GM18907 (cell line): ENCODE data around the gene PHLPP2.
"Not testable (repeated sequence)": the region's sequence is repeated elsewhere in the genome, so short reads cannot be mapped to it uniquely, and the experiment has no call there.

ENCODE experiments used
- ATAC-seq: cut with Tn5 transposase; IDR thresholded peaks from one replicate; pipeline ENCODE4 v1.9.1; 2021; ENCODE audit warnings: mild to moderate bottlenecking, moderate library complexity; ENCODE audit not compliant: unreplicated experiment

PHLPP2 gene

GRCh38 chr16:71723537-71724319 is 773 bp downstream of the PHLPP2 start:
- ATAC-seq: peak; percentile 70

GRCh38 chr16:71722801-71723536 is 1.5 kb downstream of the PHLPP2 start:
- peak; percentile 40 for ATAC-seq

GRCh38 chr16:71721066-71721740 is 3.3 kb downstream of the PHLPP2 start:
- ATAC-seq: no peak

- no peak for ATAC-seq
Measured at GRCh38 chr16:71712501-71712900, 12.0 kb downstream of the PHLPP2 start.

GRCh38 chr16:71711789-71712188 is 12.7 kb downstream of the PHLPP2 start:
- no peak for ATAC-seq

DNA sequence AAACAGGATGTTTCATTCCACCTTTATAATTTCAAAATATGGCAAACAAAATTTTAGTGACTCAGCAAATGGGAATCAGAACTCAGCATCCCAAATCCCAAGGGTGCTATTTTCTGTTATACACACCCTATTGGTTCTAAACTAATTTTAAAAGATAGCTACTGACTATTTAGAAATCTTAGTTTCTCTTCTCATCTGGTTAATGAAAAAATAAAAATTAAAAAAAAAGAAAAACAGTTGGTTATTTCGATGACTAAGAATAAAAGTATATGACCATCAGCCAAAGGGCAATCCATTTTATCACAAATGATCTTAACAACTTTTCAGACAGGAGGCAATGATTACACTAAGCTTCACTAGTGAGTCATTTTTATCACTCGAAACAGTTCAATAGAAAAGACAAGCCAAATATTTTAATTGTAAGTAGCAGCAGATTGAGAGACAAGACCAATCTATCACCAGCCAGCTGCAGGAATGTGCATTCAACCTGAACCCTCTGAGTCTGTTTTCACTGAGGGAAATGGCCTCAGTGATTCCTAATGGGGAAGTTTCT is 15.2 kb downstream of the PHLPP2 start:
- no peak for ATAC-seq

GRCh38 chr16:71708696-71709095 is 15.8 kb downstream of the PHLPP2 start:
- no peak for ATAC-seq

DNA sequence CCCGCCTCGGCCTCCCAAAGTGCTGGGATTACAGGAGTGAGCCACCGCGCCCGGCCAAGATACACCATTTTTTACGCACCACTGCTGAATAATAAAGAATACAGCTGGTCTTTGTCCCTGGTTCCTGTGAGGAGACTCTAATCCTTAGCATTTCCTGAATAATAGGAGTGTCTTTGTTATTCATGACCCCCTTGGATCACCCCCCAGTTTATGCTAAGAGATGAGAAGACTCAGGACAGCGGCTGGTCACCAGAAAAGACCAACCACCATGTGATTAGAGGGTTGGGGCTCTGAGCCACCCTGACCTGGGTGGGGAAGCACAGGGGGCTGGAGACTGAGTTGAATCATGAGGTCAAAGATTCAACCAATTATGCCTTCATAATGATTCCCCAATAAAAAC is 17.3 kb downstream of the PHLPP2 start:
- no peak for ATAC-seq

GRCh38 chr16:71706046-71706445 is 18.5 kb downstream of the PHLPP2 start:
- ATAC-seq: no peak

GRCh38 chr16:71703333-71703732 is 21.2 kb downstream of the PHLPP2 start:
- no peak for ATAC-seq

- no peak for ATAC-seq
Measured at GRCh38 chr16:71700831-71701230, 23.7 kb downstream of the PHLPP2 start.

GRCh38 chr16:71698491-71698890 is 26.0 kb downstream of the PHLPP2 start:
- ATAC-seq: no peak

DNA sequence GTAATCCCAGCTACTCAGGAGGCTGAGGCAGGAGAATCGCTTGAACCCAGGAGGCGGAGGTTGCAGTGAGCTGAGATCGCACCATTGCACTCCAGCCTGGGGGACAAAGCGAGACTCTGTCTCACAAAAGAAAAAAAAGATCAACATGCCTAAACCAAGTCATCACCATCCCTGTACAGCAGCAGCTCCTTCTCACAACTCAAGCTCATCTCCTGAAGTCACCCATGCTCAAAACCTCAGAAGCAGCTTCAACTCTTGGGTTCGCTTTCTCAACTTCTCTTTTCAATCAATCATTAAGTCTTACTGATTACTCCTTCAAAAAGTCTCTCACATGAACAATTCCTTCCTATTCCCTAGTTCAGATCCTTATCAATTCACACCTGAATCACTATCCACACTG is 31.3 kb downstream of the PHLPP2 start:
- ATAC-seq: no peak

DNA sequence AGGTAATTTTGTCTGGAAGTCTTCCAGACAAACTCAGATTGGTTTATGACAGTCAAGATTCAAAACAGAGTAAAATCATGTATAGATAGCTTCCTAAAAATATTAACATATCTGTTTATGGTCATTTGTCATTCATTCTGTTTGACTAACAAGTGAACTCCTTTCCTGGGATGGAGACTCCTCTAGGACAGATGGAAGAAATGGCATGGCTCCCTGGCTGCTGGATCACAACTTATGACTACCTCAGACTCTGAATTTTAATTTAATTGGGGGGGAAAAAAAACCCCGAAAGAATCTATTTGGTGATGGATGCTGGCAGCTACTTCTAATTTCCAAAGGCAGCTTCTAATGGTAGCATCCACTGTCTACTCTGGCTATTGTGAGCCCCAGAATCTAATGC is 34.6 kb downstream of the PHLPP2 start:
- no peak for ATAC-seq

GRCh38 chr16:71687861-71688260 is 36.6 kb downstream of the PHLPP2 start:
- no peak for ATAC-seq

- not testable (repeated sequence) for ATAC-seq
Measured at GRCh38 chr16:71684280-71684679, 40.2 kb downstream of the PHLPP2 start.

DNA sequence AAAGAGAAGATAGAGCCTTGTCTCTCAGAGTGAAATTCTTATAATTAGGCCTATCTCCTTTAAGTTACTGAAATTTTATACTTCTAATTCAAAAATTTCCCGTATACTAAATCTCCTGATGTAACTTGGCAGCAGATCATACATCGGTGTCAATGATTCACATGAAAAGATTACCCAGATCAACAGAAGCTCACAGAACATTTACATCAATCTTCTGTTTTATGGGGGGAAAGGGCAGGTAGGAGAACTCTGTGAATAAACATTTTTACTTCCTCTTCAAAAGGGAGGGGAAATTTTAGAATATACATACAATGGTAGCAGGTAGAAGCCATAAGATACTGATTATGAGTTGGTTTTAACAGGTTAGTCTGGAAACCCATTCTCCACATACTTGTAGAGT is 43.1 kb downstream of the PHLPP2 start:
- no peak for ATAC-seq

DNA sequence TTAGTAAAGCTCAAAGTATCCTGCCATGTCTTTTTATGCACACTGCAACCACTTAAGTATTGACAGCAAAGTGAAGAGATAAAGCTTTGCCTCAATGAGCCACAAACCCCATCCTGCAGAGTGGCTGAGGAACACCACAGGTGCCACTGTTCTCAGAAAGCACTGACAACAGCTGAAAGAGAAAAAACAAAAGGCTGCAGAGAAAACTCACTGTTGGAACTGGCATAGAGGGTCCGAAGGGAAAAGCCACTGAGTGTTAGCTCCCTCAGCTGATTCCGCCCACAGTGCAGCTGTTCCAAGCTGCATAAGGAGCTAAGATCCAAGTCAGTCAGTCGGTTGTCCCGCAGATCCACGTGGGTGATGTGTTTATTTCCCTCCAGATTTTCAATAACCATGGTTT is 48.3 kb downstream of the PHLPP2 start:
- ATAC-seq: no peak

GRCh38 chr16:71675380-71675779 is 49.1 kb downstream of the PHLPP2 start:
- ATAC-seq: no peak

DNA sequence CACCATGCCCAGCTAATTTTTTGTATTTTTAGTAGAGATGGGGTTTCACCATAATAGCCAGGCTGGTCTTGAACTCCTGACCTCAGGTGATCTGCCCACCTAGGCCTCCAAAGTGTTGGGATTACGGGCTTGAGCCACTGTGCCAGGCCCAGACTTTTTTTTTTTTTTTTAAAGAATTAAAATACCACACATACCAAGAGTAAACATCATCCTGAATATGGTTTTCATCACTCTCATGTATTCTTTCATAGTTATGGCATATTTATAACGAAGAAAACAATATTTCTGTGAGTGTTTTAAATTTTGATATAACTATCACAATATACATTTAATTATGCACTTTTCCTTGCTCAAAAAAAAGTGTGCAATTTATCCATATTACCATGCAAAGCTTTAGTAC is 50.3 kb downstream of the PHLPP2 start:
- no peak for ATAC-seq

DNA sequence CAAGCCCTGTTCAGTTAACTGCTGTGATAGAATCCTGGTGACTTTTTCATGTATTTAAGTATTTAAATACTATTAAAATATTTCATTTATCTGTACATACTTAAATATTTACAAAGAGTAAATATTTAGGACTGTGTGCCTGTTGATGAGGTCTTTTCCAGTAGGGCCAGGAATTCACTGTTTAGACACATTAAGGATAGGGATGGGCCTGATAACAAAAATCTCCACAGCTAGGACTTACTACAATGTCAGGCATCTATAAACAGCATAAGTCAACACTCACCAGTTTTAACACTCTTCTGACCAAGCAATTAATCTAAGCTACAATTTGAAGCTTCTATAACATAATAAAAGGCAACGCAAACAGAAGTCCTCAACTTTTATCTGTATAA is 50.9 kb downstream of the PHLPP2 start:
- no peak for ATAC-seq
